H9 (cell line): ENCODE data around the gene AKAP12. TPM values are rescaled to one million over a fixed set of nuclear protein-coding genes. Genes with fewer than 3 reads are reported as not detected.

Experiments used
- DNase-seq: peaks from one replicate; pipeline ENCODE4 v3.0.0-alpha.2; 2017
- H2AFZ ChIP-seq: one replicate; pipeline ENCODE4 v1.6.1; 2013; ENCODE audit warnings: mild to moderate bottlenecking, low read length, control low read depth, moderate library complexity
- H2AK5ac ChIP-seq: 2 replicates; pipeline ENCODE4 v1.6.1; 2013; ENCODE audit warnings: low read length, control low read depth, mixed read lengths; ENCODE audit not compliant: insufficient read length
- H2BK120ac ChIP-seq: one replicate; pipeline ENCODE4 v1.6.1; 2013; ENCODE audit warnings: low read depth, mild to moderate bottlenecking, low read length, control low read depth, inconsistent platforms; ENCODE audit not compliant: poor library complexity, severe bottlenecking
- H2BK12ac ChIP-seq: 2 replicates; pipeline ENCODE4 v1.6.1; 2013; ENCODE audit warnings: low read length, control low read depth, mixed read lengths, low read depth; ENCODE audit not compliant: insufficient read length
- H2BK15ac ChIP-seq: 2 replicates; pipeline ENCODE4 v1.6.1; 2013; ENCODE audit warnings: low read depth, low read length, control low read depth
- H2BK20ac ChIP-seq: one replicate; pipeline ENCODE4 v1.6.1; 2013; ENCODE audit warnings: low read depth, mild to moderate bottlenecking, low read length, control low read depth, inconsistent platforms; ENCODE audit not compliant: poor library complexity, severe bottlenecking
- H2BK5ac ChIP-seq: 2 replicates; pipeline ENCODE4 v1.6.1; 2013; ENCODE audit warnings: low read length, control low read depth, mixed read lengths; ENCODE audit not compliant: insufficient read length
- H3K14ac ChIP-seq: 2 replicates; pipeline ENCODE4 v1.6.1; 2013; ENCODE audit warnings: low read length, control low read depth; ENCODE audit not compliant: insufficient read depth
- H3K18ac ChIP-seq: 2 replicates; pipeline ENCODE4 v1.6.1; 2013; ENCODE audit warnings: low read depth, mild to moderate bottlenecking, mixed read lengths, low read length, control low read depth; ENCODE audit not compliant: insufficient read length
- H3K23ac ChIP-seq: 2 replicates; pipeline ENCODE4 v1.6.1; 2013; ENCODE audit warnings: low read length, control low read depth, mixed read lengths, low read depth; ENCODE audit not compliant: insufficient read length
- H3K23me2 ChIP-seq: 2 replicates; pipeline ENCODE4 v1.6.1; 2013; ENCODE audit warnings: low read depth, mild to moderate bottlenecking, mixed read lengths, low read length, control low read depth; ENCODE audit not compliant: insufficient read length, poor library complexity, severe bottlenecking
- H3K27ac ChIP-seq: 2 replicates; pipeline ENCODE4 v1.5.1; 2013; ENCODE audit warnings: low read length, control low read depth, mixed read lengths, low read depth; ENCODE audit not compliant: insufficient read length
- H3K27me3 ChIP-seq: 2 replicates; pipeline ENCODE4 v1.6.1; 2013; ENCODE audit warnings: low read length, control low read depth, inconsistent platforms; ENCODE audit not compliant: insufficient read depth
- H3K4ac ChIP-seq: 2 replicates; pipeline ENCODE4 v1.6.1; 2013; ENCODE audit warnings: low read depth, mild to moderate bottlenecking, control low read depth, inconsistent platforms, low read length, moderate library complexity
- H3K4me1 ChIP-seq: 2 replicates; pipeline ENCODE4 v1.6.1; 2013; ENCODE audit warnings: low read length, control low read depth, inconsistent platforms; ENCODE audit not compliant: insufficient read depth
- H3K4me2 ChIP-seq: 2 replicates; pipeline ENCODE4 v1.6.1; 2013; ENCODE audit warnings: low read length, control low read depth, mixed read lengths; ENCODE audit not compliant: insufficient read length, insufficient read depth
- H3K56ac ChIP-seq: 2 replicates; pipeline ENCODE4 v1.6.1; 2013; ENCODE audit warnings: low read depth, mild to moderate bottlenecking, mixed read lengths, low read length, control low read depth; ENCODE audit not compliant: insufficient read length
- H3K79me1 ChIP-seq: 2 replicates; pipeline ENCODE4 v1.6.1; 2013; ENCODE audit warnings: low read depth, mild to moderate bottlenecking, moderate library complexity, low read length, control low read depth, inconsistent platforms; ENCODE audit not compliant: insufficient read depth, poor library complexity, severe bottlenecking
- H3K79me2 ChIP-seq: 2 replicates; pipeline ENCODE4 v1.6.1; 2013; ENCODE audit warnings: low read length, control low read depth, inconsistent platforms; ENCODE audit not compliant: insufficient read depth
- H3K9ac ChIP-seq: 2 replicates; pipeline ENCODE4 v1.6.1; 2013; ENCODE audit warnings: low read length, control low read depth, mixed read lengths; ENCODE audit not compliant: insufficient read length; ENCODE audit errors: extremely low read depth
- H3K9me3 ChIP-seq: one replicate; pipeline ENCODE4 v1.6.1; 2013; ENCODE audit warnings: low read depth, low read length, inconsistent platforms; ENCODE audit not compliant: control insufficient read depth
- H3T11ph ChIP-seq: one replicate; pipeline ENCODE4 v1.6.1; 2013; ENCODE audit warnings: mild to moderate bottlenecking, low read length, control low read depth, inconsistent platforms
- H4K20me1 ChIP-seq: one replicate; pipeline ENCODE4 v1.6.1; 2013; ENCODE audit not compliant: control insufficient read depth, insufficient read length, insufficient read depth
- H4K5ac ChIP-seq: 2 replicates; pipeline ENCODE4 v1.6.1; 2013; ENCODE audit warnings: low read depth, mild to moderate bottlenecking, mixed read lengths, low read length, control low read depth; ENCODE audit not compliant: insufficient read length
- H4K8ac ChIP-seq: replicated peaks from 2 replicates; pipeline ENCODE4 v1.6.1; 2013; ENCODE audit warnings: low read length, control low read depth, mixed read lengths, low read depth; ENCODE audit not compliant: insufficient read length
- H4K91ac ChIP-seq: 2 replicates; pipeline ENCODE4 v1.6.1; 2013; ENCODE audit warnings: low read depth, mild to moderate bottlenecking, moderate library complexity, mixed read lengths, low read length, control low read depth; ENCODE audit not compliant: insufficient read length
- H3K27ac Mint-ChIP-seq, 3 experiments: 2 replicates in 2 of 3; 3 replicates in 1 of 3; pipeline ENCODE4 v1.8.0; 2020 to 2021; ENCODE audit warnings: mixed read lengths in 3 of 3, mild to moderate bottlenecking in 1 of 3, moderate library complexity in 1 of 3
- H3K27me3 Mint-ChIP-seq: 2 replicates; pipeline ENCODE4 v1.8.0; 2021; ENCODE audit warnings: low read depth, mild to moderate bottlenecking, moderate library complexity, mixed read lengths
- H3K36me3 Mint-ChIP-seq, 3 experiments: 2 replicates in 2 of 3; 3 replicates in 1 of 3; pipeline ENCODE4 v1.8.0; 2020 to 2021; ENCODE audit warnings: low read depth in 3 of 3, mixed read lengths in 3 of 3; ENCODE audit not compliant: insufficient read depth in 1 of 3
- H3K4me1 Mint-ChIP-seq, 2 experiments: 2 replicates each; pipeline ENCODE4 v1.8.0; 2020; ENCODE audit warnings: mixed read lengths in 2 of 2
- H3K4me3 Mint-ChIP-seq, 2 experiments: 2 replicates in 1 of 2; 3 replicates in 1 of 2; pipeline ENCODE4 v1.8.0; 2020 to 2021; ENCODE audit warnings: mild to moderate bottlenecking in 2 of 2, mixed read lengths in 2 of 2, moderate library complexity in 1 of 2
- H3K9me3 Mint-ChIP-seq, 2 experiments: 2 replicates in 1 of 2; 3 replicates in 1 of 2; pipeline ENCODE4 v1.8.0; 2020; ENCODE audit warnings: mild to moderate bottlenecking in 2 of 2, mixed read lengths in 2 of 2, moderate library complexity in 1 of 2
- WGBS: extraction: QIAGEN DNeasy Blood & Tissue Kit; methylation state at CpG from one replicate; pipeline ENCODE4 v1.1.7; 2013; ENCODE audit warnings: missing lambda C conversion rate, low lambda C conversion rate, mixed read lengths; ENCODE audit not compliant: insufficient read length; ENCODE audit errors: extremely low coverage; 5-methylcytosine and 5-hydroxymethylcytosine counted together
- total RNA-seq: library from RNA; stranded (reverse); gene quantifications from 2 replicates; pipeline ENCODE4 v1.2.1, GENCODE V29; 2021
- TF ChIP-seq, protein P1 (sequence below): fragments of 200-600 bp; sonication (generic); conservative IDR thresholded peaks from 3 replicates; pipeline ENCODE4 v1.8.0; 2021; ENCODE audit warnings: antibody characterized with exemption, mild to moderate bottlenecking

AKAP12 gene
- total RNA-seq, 1 experiment from 2014 or later = 52.3 TPM

- Histone ChIP-seq H2BK120ac (no peak overlapping the region), H2BK5ac (no peak overlapping the region), H3K9me3 (no peaks in the 10 kb centered on the region), H3K79me1 (no peaks in the 10 kb centered on the region), H2BK12ac (no peak overlapping the region), H3K4me2 (no peak overlapping the region), H3K79me2 (no peaks in the 10 kb centered on the region), H3K4ac (no peak overlapping the region), H3K4me1 (no peaks in the 10 kb centered on the region), H2BK15ac (no peak overlapping the region), H3K27ac (no peak overlapping the region), H4K20me1 (no peaks in the 10 kb centered on the region), H4K91ac (no peak overlapping the region), H3K9ac (no peak overlapping the region), H4K8ac (no peak overlapping the region), H2AK5ac (no peak overlapping the region), H4K5ac (no peak overlapping the region), H3K56ac (no peak overlapping the region), H3K23ac (no peak overlapping the region), H3K27me3 (no peaks in the 10 kb centered on the region), H2BK20ac (no peak overlapping the region), H3K23me2 (no peaks in the 10 kb centered on the region), H2AFZ (no peak overlapping the region), H3K14ac (no peak overlapping the region), H3K18ac (no peak overlapping the region), H3T11ph (no peak overlapping the region)
- no peak for DNase-seq
- H3K4me3 Mint-ChIP-seq = no peak overlapping the region; a peak in 1 of 5 replicates
- WGBS = no CpG with 5 or more reads among the region's 1 CpG
- H3K36me3 Mint-ChIP-seq = peaks cover 7 to 14% (median 9%) of the 10 kb centered on the region in 3 experiments; a peak in 6 of 7 replicates
- H3K9me3 Mint-ChIP-seq = peaks cover 24 to 32% of the 10 kb centered on the region in 2 experiments
- TF ChIP-seq, protein P1, sequence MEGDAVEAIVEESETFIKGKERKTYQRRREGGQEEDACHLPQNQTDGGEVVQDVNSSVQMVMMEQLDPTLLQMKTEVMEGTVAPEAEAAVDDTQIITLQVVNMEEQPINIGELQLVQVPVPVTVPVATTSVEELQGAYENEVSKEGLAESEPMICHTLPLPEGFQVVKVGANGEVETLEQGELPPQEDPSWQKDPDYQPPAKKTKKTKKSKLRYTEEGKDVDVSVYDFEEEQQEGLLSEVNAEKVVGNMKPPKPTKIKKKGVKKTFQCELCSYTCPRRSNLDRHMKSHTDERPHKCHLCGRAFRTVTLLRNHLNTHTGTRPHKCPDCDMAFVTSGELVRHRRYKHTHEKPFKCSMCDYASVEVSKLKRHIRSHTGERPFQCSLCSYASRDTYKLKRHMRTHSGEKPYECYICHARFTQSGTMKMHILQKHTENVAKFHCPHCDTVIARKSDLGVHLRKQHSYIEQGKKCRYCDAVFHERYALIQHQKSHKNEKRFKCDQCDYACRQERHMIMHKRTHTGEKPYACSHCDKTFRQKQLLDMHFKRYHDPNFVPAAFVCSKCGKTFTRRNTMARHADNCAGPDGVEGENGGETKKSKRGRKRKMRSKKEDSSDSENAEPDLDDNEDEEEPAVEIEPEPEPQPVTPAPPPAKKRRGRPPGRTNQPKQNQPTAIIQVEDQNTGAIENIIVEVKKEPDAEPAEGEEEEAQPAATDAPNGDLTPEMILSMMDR = no peak
- H3K4me1 Mint-ChIP-seq = peaks cover 7 to 8% of the 10 kb centered on the region in 2 experiments
- no peak overlapping the region for H3K27ac Mint-ChIP-seq
- H3K27me3 Mint-ChIP-seq = no peaks in the 10 kb centered on the region
These were observed 28.7 kb upstream of the AKAP12 start for GRCh38 chr6:151211075-151211474.
